GM19452 (cell line): Measurements from ENCODE around the gene TAF11L8.
"Not testable (repeated sequence)": the region's sequence is repeated elsewhere in the genome, so short reads cannot be mapped to it uniquely, and the experiment has no call there.

Experiments used
- ATAC-seq: cut with Tn5 transposase; IDR thresholded peaks from one replicate; pipeline ENCODE4 v1.9.1; 2021; ENCODE audit not compliant: unreplicated experiment

TAF11L8 gene

GRCh38 chr5:17590860-17591259 lies at the start of gene TAF11L8:
Gene TAF11L8 (minus strand): TSS chr5:17590960.
- ATAC-seq: not testable (repeated sequence)

GRCh38 chr5:17634160-17634559 lies 43.4 kb upstream of the TAF11L8 start, which contains the start of gene TAF11L14:
Gene TAF11L14 (plus strand): TSS chr5:17634460.
- ATAC-seq: no peak

- ATAC-seq: not testable (repeated sequence)
These were observed 41.0 kb upstream of the TAF11L8 start, which contains the start of gene TAF11L13 for GRCh38 chr5:17631788-17632187. Gene TAF11L13 (plus strand): TSS chr5:17632088.

GRCh38 chr5:17625686-17626085 lies 34.9 kb upstream of the TAF11L8 start:
- no peak for ATAC-seq

GRCh38 chr5:17620627-17621026 lies 29.9 kb upstream of the TAF11L8 start:
- ATAC-seq: no peak

DNA sequence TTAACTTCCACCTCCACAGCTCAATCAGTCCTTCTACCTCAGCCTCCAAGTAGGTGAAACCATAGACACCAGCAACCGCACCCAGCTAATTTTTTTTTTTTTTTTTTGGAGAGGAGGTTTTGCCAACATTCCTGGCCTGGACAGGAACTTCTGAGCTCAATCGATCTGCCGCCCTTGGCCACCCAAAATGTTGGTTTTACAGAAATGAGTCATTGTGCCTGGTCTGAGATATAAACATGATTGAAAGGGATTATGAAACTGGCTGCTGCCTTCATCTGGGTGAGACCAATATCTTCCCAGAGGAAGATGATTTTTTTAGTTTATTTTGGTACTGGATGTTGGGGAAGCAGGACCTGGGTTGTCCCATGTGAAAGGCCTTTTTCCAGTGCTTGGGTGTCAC lies 28.6 kb upstream of the TAF11L8 start:
- ATAC-seq: no peak

GRCh38 chr5:17614872-17615605 lies 24.3 kb upstream of the TAF11L8 start:
- ATAC-seq: no peak

- not testable (repeated sequence) for ATAC-seq
These were observed 19.3 kb upstream of the TAF11L8 start, which contains the start of gene TAF11L12 for GRCh38 chr5:17610092-17610491. Gene TAF11L12 (plus strand): TSS chr5:17610392.

- not testable (repeated sequence) for ATAC-seq
These were observed 16.7 kb upstream of the TAF11L8 start for GRCh38 chr5:17607461-17607860.

GRCh38 chr5:17604951-17605350 lies 14.2 kb upstream of the TAF11L8 start:
- no peak for ATAC-seq

- ATAC-seq: not testable (repeated sequence)
These were observed 13.1 kb upstream of the TAF11L8 start, which contains the start of gene TAF11L11 for GRCh38 chr5:17603880-17604279. Gene TAF11L11 (plus strand): TSS chr5:17604183.

DNA sequence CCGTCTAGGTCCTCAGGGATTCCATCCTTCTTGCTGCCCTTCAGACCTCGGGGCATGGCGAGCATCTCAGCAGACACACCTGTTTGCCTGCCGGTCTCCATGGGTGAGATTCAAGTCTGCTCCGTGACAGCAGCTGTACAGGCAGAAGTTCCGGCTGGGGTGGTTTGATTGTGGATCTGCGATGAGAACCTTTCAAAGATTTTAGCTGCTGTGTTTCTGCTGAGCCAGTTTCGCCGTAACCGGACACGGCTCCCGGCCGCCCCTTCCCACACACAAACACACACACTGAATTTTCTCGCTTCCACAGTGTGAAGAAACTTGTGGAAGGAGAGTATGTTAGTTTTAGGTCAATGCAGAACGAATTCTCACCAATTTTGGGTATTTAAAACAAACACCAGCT lies 7.0 kb upstream of the TAF11L8 start, which contains the start of gene TAF11L10:
TAF11L10 (minus strand) TSS at position 101 of the 400 bp plus-strand sequence.
- ATAC-seq: not testable (repeated sequence)

DNA sequence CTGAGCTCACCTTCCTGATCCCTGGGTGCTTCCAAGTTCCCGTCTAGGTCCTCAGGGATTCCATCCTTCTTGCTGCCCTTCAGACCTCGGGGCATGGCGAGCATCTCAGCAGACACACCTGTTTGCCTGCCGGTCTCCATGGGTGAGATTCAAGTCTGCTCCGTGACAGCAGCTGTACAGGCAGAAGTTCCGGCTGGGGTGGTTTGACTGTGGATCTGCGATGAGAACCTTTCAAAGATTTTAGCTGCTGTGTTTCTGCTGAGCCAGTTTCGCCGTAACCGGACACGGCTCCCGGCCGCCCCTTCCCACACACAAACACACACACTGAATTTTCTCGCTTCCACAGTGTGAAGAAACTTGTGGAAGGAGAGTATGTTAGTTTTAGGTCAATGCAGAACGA lies 3.5 kb upstream of the TAF11L8 start, which contains the start of gene TAF11L9:
TAF11L9 (minus strand) TSS at position 140 of the 400 bp plus-strand sequence.
- not testable (repeated sequence) for ATAC-seq

- not testable (repeated sequence) for ATAC-seq
These were observed 5.1 kb downstream of the TAF11L8 start, which contains the start of gene TAF11L7 for GRCh38 chr5:17585658-17586057. Gene TAF11L7 (minus strand): TSS chr5:17585758.
